ENCODE data around the gene TCAP. TPM values are rescaled to one million over a fixed set of nuclear protein-coding genes. Genes with fewer than 3 reads are reported as not detected.

Gene TCAP
- total RNA-seq, 1 experiment from 2014 or later, result 2.1 TPM

DNA sequence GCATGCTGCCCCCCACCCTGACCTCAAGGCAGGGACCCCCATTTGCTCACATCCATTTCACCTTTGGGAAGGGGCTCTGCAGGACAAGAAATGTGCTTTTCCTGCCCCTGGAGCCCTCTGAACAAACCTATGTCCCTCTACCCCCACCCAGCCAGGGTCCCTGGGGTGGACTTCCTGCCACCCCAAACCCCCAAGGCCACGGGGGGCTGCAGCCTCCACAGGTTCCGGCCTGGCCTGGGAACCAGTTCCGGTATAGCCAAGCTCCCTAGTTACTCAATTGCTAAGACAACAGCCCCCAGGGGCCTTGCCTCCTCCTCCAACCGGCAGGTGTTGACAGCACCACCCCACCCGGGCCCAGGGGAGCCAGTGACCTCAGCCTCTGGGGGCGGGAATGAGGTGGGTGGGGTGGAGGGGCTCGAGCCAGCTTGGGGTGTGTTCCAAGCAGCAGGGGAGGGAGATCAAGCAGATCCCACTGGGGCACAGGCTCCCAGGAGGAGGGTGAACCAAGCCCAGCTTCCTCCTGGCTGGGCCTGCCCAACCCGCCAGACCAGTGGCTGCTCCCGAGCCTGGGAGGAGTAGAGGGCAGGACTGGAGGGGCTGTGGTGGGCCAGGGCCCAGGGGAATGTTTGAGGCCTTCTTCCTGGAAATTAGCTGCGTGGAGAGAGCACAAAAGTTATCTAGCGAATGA lies 9.7 kb downstream of the TCAP start:
- WGBS (ENCODE audit: extremely low coverage, insufficient read length, low lambda C conversion rate), result no CpG with 5 or more reads among the region's 11 CpGs
- H3K4me1 ChIP-seq (ENCODE audit: insufficient read depth, low read length), result no peaks in the 10 kb centered on the region

More for the DNA sequence above, 9.7 kb downstream of the TCAP start:
- H3K9me3 Mint-ChIP-seq, result no peaks in the 10 kb centered on the region
- no peak overlapping the region for H2BK12ac ChIP-seq (ENCODE audit: insufficient read length, low read depth, low read length)
- no peak overlapping the region for H2BK15ac ChIP-seq (ENCODE audit: low read depth, low read length)
- H4K5ac ChIP-seq (ENCODE audit: insufficient read length, low read depth, low read length), result no peak overlapping the region
- H3K9me3 ChIP-seq (ENCODE audit: control insufficient read depth, low read depth, low read length), result no peaks in the 10 kb centered on the region
- no peak overlapping the region for H3K4me2 ChIP-seq (ENCODE audit: insufficient read depth, insufficient read length, low read length)
- no peak overlapping the region for H2AK5ac ChIP-seq (ENCODE audit: insufficient read length, low read length)
- H4K8ac ChIP-seq (replicated peaks; ENCODE audit: insufficient read length, low read depth, low read length), result no peak overlapping the region
- no peaks in the 10 kb centered on the region for H3K27me3 ChIP-seq (ENCODE audit: insufficient read depth, low read length)
- peaks cover 0 to 4% (median 3%) of the 10 kb centered on the region in 3 experiments; a peak in 3 of 7 replicates for H3K36me3 Mint-ChIP-seq (ENCODE audit: insufficient read depth in 1 of 3, low read depth in 3 of 3)
- H4K91ac ChIP-seq (ENCODE audit: insufficient read length, low read depth, low read length), result no peak overlapping the region
- no peaks in the 10 kb centered on the region for H3K23me2 ChIP-seq (ENCODE audit: insufficient read length, low read depth, low read length, poor library complexity, severe bottlenecking)
- H3K4ac ChIP-seq (ENCODE audit: low read depth, low read length), result no peak overlapping the region
- H4K20me1 ChIP-seq (ENCODE audit: control insufficient read depth, insufficient read depth, insufficient read length), result no peaks in the 10 kb centered on the region
- H3T11ph ChIP-seq (ENCODE audit: low read length), result no peak overlapping the region
- peak overlapping the region in 2 of 3 experiments; percentile 82 to 91; a peak in 3 of 7 replicates for H3K27ac Mint-ChIP-seq
- H2BK5ac ChIP-seq (ENCODE audit: insufficient read length, low read length), result no peak overlapping the region
- H3K23ac ChIP-seq (ENCODE audit: insufficient read length, low read depth, low read length), result no peak overlapping the region
- peak; percentile 58 for DNase-seq
- no peak for TF ChIP-seq CTCF (conservative IDR thresholded peaks at IDR 0.05)
- no peak overlapping the region for H3K4me3 Mint-ChIP-seq
- peaks cover 31 to 33% of the 10 kb centered on the region in 2 experiments for H3K4me1 Mint-ChIP-seq
- no peak overlapping the region for H3K14ac ChIP-seq (ENCODE audit: insufficient read depth, low read length)
- no peak overlapping the region for H2BK20ac ChIP-seq (ENCODE audit: low read depth, low read length, poor library complexity, severe bottlenecking)
- no peak overlapping the region for H2AFZ ChIP-seq (ENCODE audit: low read length)
- no peak overlapping the region for H3K27ac ChIP-seq (ENCODE audit: insufficient read length, low read depth, low read length)
- no peak overlapping the region for H3K9ac ChIP-seq (ENCODE audit: extremely low read depth, insufficient read length, low read length)
- no peak overlapping the region for H3K56ac ChIP-seq (ENCODE audit: insufficient read length, low read depth, low read length)
- H3K79me1 ChIP-seq (ENCODE audit: insufficient read depth, low read depth, low read length, poor library complexity, severe bottlenecking), result no peaks in the 10 kb centered on the region
- H3K27me3 Mint-ChIP-seq (ENCODE audit: low read depth), result peaks cover 19% of the 10 kb centered on the region
- H3K79me2 ChIP-seq (ENCODE audit: insufficient read depth, low read length), result no peaks in the 10 kb centered on the region
- H3K18ac ChIP-seq (ENCODE audit: insufficient read length, low read depth, low read length), result no peak overlapping the region
- no peak overlapping the region for H2BK120ac ChIP-seq (ENCODE audit: low read depth, low read length, poor library complexity, severe bottlenecking)
